PFSK-1 (cell line): ENCODE data around the gene COL23A1.

Experiments used
- FOXP2 ChIP-seq: optimal IDR thresholded peaks from 2 replicates; pipeline ENCODE3; 2011; ENCODE audit warnings: borderline replicate concordance, control low read depth, inconsistent platforms; ENCODE audit not compliant: insufficient read depth; ENCODE audit errors: extremely low read length, extremely low read depth
- POLR2AphosphoS5 ChIP-seq: IDR thresholded peaks from 2 replicates; pipeline ENCODE4 v1.6.1; 2012; ENCODE audit warnings: low read depth, mild to moderate bottlenecking, control low read depth, low read length, moderate library complexity
- REST ChIP-seq, 2 experiments: IDR thresholded peaks; 2 replicates each; pipeline versions ENCODE4 v1.6.1 to v1.8.0; 2011 to 2012; ENCODE audit warnings: low read depth in 2 of 2, low read length in 2 of 2, control low read depth in 1 of 2, inconsistent platforms in 1 of 2, mild to moderate bottlenecking in 1 of 2, moderate library complexity in 1 of 2; ENCODE audit not compliant: insufficient read depth in 1 of 2
- SIN3A ChIP-seq: IDR thresholded peaks from 2 replicates; pipeline ENCODE4 v1.6.1; 2012; ENCODE audit warnings: mild to moderate bottlenecking, low read length, moderate library complexity, borderline replicate concordance; ENCODE audit not compliant: insufficient read depth
- TAF1 ChIP-seq: IDR thresholded peaks from 2 replicates; pipeline ENCODE4 v1.6.1; 2012; ENCODE audit warnings: low read length, control low read depth, borderline replicate concordance; ENCODE audit not compliant: insufficient read depth

The COL23A1 gene

GRCh38 chr5:178383919-178384815 is 206.0 kb downstream of the COL23A1 start:
- TF ChIP-seq SIN3A: no peak
- TF ChIP-seq TAF1: no peak
- TF ChIP-seq POLR2AphosphoS5: no peak
- no peak for TF ChIP-seq REST (IDR thresholded peaks at IDR 0.05; ENCODE audit: insufficient read depth in 1 of 2, low read depth in 2 of 2, low read length in 2 of 2)
- TF ChIP-seq FOXP2: no peak

GRCh38 chr5:178383301-178383918 is 206.8 kb downstream of the COL23A1 start:
- no peak for TF ChIP-seq FOXP2
- no peak for TF ChIP-seq TAF1
- no peak for TF ChIP-seq POLR2AphosphoS5
- no peak for TF ChIP-seq SIN3A
- no peak for TF ChIP-seq REST (IDR thresholded peaks at IDR 0.05; ENCODE audit: insufficient read depth in 1 of 2, low read depth in 2 of 2, low read length in 2 of 2)

DNA sequence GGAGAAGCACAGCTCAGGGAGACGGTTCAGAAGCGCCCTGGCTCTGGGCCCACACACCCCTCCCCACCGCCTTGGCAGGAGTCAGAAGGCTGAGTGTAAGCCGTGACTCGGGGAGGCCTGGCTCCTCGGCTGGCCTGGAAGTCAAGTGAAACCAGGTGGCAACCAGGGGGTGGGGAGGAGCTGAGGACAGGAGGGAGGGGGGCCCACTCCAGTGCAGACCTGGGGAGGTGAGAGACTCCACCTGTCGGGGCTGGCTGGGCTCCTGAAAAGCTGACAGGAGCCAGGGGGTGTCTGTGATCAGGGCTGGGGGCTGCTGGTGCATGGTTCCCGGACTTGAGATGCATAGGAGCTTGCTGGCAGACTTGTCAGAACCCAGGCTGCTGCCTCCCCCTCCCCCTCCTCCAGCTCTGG is 207.4 kb downstream of the COL23A1 start:
- TF ChIP-seq REST (IDR thresholded peaks at IDR 0.05; ENCODE audit: insufficient read depth in 1 of 2, low read depth in 2 of 2, low read length in 2 of 2) (no peak), POLR2AphosphoS5 (no peak)

DNA sequence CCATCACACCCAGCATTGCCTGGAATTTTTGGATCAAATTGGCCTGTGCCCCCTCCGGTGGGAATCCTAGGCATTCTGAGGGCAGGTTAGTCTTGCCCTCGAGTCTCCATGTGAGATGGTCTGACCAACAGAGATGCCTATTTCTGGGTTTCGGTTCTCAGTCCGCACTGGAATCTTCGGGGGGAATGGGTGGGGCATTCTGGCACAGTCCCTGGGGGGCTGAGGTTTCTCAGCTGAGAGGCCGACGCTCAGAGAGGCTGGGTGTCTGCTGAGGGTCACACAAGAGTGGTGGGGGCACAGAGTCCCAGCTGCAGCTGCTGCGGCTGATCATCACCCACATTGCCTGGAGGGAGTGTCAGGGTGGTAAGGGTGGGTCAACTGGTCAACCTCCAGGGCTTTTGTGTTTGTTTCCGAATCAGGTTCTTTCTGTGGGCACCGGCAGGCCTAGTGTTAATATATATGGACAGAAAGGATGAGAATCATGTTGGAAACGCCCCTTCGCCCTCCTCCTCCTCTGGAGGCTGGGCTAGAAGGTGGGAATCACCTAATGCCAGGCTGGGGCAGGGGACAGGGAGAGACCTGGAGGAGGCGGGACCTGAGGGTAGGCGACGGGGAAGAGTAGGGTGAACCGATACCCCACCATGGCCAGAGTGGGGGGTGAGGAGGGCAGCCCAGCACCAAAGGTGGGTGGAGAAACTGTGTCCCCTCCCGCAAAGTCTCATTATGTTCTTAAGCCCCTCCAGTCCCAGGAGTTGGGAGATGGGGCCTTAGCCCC is 208.1 kb downstream of the COL23A1 start:
- TF ChIP-seq POLR2AphosphoS5: no peak
- no peak for TF ChIP-seq SIN3A
- TF ChIP-seq REST (IDR thresholded peaks at IDR 0.05; ENCODE audit: insufficient read depth in 1 of 2, low read depth in 2 of 2, low read length in 2 of 2): no peak
- no peak for TF ChIP-seq TAF1
- TF ChIP-seq FOXP2: no peak
